NCI-H2029 treated with DMSO at 0.1 percent for 48 hours (cell line): ENCODE data around the gene THSD7B.
"Not testable (repeated sequence)": the region's sequence is repeated elsewhere in the genome, so short reads cannot be mapped to it uniquely, and the experiment has no call there.

Experiments used
- DNase-seq: peaks from one replicate; lab custom pipeline; 2025; lab: John Stamatoyannopoulos, UW

THSD7B gene

DNA sequence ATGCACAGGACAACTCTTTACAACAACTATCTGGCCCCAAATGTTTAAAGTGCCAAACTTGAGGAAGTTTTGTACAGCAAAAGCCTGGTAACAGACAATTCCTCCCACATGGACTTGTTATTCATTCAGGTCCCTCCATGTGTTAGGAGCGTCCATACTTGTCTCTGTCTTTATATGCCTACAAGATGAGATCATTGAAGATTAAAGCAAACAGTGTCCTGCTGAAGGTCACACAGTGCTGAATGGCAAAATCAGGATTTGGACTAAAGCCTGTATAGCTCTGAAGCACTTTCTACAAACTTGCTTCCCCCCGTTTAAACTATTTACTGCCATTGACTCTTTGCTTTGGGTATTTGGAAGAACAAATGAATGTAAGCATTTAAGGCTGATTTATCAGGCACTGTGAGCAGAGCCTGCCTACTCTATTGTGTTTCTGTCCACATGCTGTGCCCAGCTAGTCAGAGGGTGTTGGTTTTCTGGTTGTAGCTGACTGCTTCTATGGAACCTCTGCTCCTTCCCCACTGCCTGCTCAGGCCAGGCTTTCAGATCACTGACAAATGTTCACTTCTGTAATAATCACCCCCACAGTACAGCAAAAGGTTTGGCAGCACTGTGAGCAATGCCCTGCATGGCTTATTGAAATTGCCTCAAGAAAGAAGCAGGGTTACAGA lies 274.3 kb downstream of the THSD7B start:
- no peak for DNase-seq

GRCh38 chr2:137047369-137047768 lies 282.0 kb downstream of the THSD7B start:
- DNase-seq, result no peak

DNA sequence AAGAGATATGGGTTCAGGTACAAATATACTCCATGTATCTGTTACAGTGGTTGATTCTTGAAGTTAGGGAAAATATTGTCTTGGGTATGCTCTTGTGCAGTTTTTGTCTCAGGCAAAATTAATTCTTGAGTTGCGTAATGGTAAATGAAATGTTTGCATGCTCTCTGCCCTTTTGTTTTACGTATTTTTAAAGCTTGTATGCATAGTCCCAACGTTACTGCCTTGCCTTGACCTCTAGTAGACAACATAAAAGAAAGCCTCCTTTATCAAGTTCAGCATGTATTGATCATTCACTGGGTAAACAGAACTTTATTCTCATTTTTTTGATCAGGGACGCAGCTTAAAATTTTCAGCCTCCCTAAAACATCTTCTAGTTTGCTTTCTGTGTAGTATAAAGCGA lies 283.1 kb downstream of the THSD7B start:
- DNase-seq, result no peak

GRCh38 chr2:137049518-137049917 lies 284.2 kb downstream of the THSD7B start:
- no peak for DNase-seq

- no peak for DNase-seq
These were observed 285.6 kb downstream of the THSD7B start for GRCh38 chr2:137050949-137051348.

GRCh38 chr2:137051778-137052398 lies 286.5 kb downstream of the THSD7B start:
- no peak for DNase-seq

GRCh38 chr2:137056704-137057103 lies 291.4 kb downstream of the THSD7B start:
- no peak for DNase-seq

DNA sequence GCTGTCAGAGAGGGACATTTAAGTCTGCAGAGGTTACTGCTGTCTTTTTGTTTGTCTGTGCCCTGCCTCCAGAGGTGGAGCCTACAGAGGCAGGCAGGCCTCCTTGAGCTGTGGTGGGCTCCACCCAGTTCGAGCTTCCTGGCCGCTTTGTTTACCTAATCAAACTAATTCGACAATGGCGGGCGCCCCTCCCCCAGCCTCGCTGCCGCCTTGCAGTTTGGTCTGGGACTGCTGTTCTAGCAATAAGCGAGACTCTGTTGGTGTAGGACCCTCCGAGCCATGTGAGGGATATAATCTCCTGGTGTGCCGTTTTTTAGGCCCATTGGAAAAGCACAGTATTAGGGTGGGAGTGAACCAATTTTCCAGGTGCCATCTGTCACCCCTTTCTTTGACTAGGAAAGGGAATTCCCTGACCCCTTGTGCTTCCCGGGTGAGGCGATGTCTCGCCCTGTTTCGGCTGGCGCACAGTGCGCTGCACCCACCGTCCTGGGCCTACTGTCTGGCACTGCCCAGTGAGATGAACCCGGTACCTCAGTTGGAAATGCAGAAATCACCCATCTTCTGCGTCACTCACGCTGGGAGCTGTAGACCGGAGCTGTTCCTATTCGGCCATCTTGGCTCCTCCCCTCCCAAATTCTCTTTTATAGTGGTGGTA lies 310.9 kb downstream of the THSD7B start:
- DNase-seq, result not testable (repeated sequence)

DNA sequence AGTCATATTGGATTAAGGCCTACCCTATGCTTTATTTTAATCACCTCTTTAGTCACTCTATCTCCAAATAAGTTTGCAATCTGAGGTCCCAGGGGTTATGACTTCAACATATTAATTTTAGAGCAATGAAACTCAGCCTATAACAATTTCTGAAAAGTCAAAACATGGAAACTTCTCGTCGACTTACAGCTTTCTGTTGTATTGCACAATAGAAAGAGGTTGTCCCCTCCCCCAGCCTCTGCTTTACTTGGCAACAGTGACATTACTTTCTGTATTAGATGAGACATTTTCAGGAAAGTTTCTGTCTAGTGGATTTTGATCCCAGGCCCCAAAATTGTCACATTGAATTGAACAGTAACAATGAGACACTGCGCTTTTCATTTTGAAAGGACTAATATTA lies 326.4 kb downstream of the THSD7B start:
- DNase-seq, result no peak

DNA sequence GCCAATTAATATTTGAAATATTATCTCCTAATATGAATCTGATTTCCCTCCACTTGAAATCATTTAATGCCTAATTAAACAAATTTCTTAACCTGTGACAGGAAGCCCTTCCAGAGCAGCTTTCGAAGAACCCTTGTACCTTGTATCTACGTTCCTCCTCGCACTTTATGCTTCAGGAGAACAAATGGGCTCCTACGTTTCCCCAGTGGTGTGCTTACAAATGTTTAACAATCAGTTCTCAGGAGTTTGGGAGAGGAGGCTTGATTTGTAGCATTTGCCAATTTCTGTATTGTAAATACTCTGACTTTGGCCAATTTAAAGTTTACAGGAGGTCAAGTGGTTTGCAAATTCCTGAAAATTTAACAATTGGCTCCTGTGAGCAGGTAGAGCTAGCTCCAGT lies 327.8 kb downstream of the THSD7B start:
- no peak for DNase-seq

GRCh38 chr2:137096187-137096586 lies 330.8 kb downstream of the THSD7B start:
- no peak for DNase-seq

DNA sequence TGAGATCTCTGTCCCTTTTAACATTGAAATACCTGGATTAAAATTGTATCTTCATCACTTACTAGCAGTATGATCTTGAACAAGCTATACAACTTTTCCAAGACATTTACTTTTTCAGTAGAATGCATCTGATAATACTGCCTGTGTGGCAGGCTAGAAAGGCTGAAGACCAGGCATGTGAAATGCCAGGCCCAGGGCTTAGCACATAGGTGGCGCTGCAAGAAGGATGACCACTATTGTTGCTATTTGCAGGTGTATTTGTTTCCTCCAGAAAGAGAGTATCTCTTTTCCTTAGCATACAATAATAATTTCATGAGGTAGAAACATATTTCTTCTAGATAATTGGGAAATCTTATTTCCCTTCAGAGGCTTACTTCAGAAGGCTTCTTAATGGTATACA lies 331.3 kb downstream of the THSD7B start:
- DNase-seq, result no peak

- DNase-seq, result not testable (repeated sequence)
These were observed 336.5 kb downstream of the THSD7B start for GRCh38 chr2:137101814-137102213.

- no peak for DNase-seq
These were observed 342.6 kb downstream of the THSD7B start for GRCh38 chr2:137107904-137108303.

DNA sequence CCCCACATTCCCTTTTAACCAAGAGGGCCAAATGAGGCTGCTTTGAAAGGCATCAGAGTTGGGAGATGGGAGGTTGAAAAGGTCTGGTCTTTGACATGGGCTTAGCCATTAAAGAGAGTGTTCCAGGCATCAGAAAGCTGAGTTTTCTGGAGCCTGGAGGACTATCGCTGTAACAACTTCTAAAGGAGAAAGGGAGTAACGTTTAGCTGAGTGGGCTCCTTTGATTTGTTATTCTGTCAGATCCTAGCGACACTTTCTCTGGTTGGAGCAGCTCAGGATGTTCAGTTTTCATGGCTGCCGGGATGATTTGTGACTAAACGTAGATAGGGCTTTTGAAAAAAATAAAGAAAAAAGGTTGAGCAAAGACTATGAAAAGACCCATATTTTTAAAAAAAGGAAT lies 346.6 kb downstream of the THSD7B start:
- DNase-seq, result no peak

- no peak for DNase-seq
These were observed 349.9 kb downstream of the THSD7B start for GRCh38 chr2:137115081-137115794.

- DNase-seq, result no peak
These were observed 350.4 kb downstream of the THSD7B start for GRCh38 chr2:137115795-137116089.

DNA sequence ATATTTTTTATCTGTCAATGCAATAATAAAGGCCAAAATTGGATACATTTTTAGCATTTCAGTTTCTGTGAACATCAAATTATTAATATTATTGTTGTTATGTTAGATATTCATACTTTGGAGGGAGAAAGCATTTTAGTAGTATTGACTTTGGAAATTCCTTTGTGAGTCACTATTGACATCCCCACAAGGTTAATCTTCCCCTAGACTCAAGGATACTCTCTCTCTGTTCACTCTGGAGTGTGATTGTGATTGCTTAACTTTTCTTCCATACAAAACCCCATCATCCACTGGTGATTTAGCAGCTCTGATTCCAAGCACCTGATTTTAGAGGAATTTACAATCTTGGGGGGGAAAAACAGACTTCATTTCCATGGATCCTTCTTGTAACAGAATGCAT lies 352.0 kb downstream of the THSD7B start:
- DNase-seq, result no peak

- DNase-seq, result no peak
These were observed 352.8 kb downstream of the THSD7B start for GRCh38 chr2:137118140-137118539.

DNA sequence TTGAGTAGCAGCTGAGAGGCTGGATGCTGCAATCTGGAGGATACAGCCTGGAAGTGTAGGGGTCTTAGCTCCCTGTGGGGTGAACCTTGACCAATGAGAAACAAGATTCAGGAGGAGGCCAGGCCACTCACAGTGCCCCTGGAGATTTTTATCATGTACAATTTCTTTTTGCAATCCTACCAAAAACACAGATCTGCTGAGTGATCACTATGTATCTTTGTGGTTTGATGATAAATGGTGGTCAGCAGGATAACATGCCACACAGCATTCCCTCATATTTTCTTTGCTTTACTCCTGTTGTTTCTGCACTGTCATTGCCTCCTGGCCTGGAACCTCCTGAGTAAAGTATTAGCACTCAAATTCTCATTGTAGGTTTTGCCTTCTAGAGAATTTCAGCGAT lies 357.9 kb downstream of the THSD7B start:
- no peak for DNase-seq

DNA sequence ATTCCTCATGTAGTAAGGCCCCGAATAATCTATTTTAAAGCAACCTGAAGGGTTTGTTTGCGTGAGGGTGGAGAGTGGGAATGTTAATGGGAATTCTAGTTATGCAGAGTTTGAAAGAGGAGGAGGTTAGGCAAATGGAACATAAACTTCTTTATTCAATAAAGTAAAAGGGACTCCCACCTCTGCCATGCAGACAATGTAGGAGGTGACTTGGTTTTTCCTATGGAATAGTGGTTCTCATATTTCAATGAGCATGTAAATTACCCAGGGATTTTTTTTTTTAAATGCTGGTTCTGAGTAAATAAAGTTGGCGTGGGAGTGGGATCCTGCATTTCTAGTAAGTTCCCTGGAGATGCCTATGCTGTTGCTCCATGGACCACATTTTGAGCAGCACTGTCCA lies 367.9 kb downstream of the THSD7B start:
- DNase-seq, result no peak

DNA sequence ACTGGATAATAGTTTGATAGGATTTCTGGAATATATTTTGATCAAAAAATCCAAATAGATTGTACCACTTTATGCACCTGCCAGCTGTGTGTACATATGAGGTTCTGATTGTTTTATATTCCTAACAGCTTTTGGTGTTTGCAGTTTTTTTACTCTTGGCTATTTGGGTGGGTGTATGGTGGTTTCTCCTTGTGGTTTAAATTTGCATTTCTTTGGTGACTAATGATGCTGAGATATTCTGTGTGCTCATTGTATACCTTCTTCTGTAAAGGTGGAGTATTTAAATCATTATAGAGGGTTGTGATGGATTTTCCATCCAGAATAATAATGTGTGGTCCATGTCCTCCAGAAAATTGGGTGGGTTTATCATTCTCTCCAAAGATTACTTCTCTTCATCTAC lies 372.9 kb downstream of the THSD7B start:
- DNase-seq, result no peak

GRCh38 chr2:137151731-137152130 lies 386.4 kb downstream of the THSD7B start:
- no peak for DNase-seq
